OCI-LY3 (cell line): ENCODE results near the gene RNF166.

Experiments used
- EZH2phosphoT487 ChIP-seq: fragments of 200-600 bp; shearing (Covaris generic); IDR thresholded peaks from 2 replicates; pipeline ENCODE4 v1.6.1; 2018; ENCODE audit warnings: antibody characterized with exemption, mixed run types, low read depth
- TF ChIP-seq, protein P1 (sequence below): fragments of 200-600, 300-600 bp; sonication (generic); IDR thresholded peaks from 2 replicates; pipeline ENCODE4 v1.5.1; 2014; ENCODE audit warnings: antibody characterized with exemption, low read length, low read depth

DNA sequence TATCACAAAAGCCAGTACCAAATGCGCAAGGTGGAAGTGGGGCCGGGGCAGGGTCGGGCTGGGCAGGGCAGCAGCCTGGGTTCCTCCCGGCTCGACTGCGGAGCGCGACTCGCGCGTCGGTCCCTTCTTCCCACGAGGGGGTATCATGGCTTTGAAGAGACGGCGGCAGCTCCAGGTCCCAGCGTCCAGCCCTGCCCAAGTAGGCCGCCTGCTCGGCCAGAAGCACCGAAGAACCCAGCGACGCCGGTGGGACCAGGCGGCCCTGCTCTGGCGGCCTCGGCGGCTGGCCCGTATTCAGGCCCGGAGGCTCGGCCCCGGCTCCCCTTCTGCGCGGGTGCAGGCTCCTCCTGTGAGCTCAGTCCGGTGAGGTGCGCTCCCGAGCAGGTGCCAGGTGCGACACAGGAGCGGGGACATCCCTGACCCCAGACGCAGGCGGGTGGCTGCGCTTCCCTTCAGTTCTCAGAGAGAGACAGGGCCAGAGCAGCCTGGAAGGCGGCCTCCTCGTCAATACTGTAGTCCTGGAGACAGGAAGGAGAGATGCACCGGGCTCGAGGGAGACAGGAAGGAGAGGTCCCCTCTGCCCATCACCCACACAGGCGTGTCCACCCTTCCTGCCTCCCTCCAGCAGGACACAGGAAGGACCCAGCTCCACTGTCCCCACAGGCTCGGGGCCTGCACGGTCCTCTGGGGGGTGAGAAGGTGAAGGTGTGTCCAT lies 8.9 kb downstream of the RNF166 start:
- TF ChIP-seq, protein P1, sequence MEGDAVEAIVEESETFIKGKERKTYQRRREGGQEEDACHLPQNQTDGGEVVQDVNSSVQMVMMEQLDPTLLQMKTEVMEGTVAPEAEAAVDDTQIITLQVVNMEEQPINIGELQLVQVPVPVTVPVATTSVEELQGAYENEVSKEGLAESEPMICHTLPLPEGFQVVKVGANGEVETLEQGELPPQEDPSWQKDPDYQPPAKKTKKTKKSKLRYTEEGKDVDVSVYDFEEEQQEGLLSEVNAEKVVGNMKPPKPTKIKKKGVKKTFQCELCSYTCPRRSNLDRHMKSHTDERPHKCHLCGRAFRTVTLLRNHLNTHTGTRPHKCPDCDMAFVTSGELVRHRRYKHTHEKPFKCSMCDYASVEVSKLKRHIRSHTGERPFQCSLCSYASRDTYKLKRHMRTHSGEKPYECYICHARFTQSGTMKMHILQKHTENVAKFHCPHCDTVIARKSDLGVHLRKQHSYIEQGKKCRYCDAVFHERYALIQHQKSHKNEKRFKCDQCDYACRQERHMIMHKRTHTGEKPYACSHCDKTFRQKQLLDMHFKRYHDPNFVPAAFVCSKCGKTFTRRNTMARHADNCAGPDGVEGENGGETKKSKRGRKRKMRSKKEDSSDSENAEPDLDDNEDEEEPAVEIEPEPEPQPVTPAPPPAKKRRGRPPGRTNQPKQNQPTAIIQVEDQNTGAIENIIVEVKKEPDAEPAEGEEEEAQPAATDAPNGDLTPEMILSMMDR: no peak
- no peak for TF ChIP-seq EZH2phosphoT487
